GM21619 (cell line): ENCODE measurements around the gene MIB1.
"Not testable (repeated sequence)": the region's sequence is repeated elsewhere in the genome, so short reads cannot be mapped to it uniquely, and the experiment has no call there.

Experiments used
- ATAC-seq: cut with Tn5 transposase; IDR thresholded peaks from one replicate; pipeline ENCODE4 v1.9.1; 2021; ENCODE audit not compliant: unreplicated experiment

Gene MIB1

DNA sequence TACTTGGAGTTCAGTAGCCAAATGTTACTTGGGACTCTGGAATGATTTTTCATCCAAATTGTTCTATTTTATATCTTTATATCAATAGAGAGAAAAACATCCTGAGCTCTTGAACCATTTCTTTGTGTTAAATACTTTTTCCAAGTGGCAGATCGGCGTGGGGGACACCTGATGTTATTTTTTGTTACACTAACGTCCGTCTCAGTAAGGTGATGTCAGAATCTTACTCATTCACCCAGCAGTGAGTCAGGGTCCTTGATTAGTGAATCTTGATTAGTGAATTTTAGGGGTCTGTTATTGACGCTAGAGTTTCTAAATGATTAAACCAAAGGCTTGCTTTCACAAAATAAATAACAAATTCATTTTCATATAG lies 1.7 kb downstream of the MIB1 start:
- ATAC-seq, result no peak

- ATAC-seq, result no peak
Observed at GRCh38 chr18:21743166-21743832, 2.7 kb downstream of the MIB1 start.

DNA sequence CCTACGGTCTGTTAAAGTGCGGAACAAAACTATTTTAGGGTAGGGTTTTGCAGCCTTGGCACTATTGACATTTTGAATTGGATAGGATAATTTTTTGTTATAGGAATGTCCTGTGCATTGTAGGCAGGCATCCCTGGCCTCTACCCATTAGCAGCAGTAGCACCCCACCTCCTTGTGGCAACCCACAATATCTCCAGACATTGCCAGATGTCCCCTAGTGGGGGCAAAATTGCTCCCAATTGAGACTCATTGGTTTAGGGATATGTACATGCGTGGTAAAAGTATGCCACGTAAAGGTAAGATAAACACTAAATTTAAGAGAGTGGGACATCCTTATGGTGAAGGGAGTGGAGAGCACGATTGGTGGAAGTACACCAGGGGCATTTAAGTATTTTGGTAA lies 4.6 kb downstream of the MIB1 start:
- ATAC-seq, result no peak

- ATAC-seq, result no peak
Observed at GRCh38 chr18:21747268-21747667, 6.7 kb downstream of the MIB1 start.

- ATAC-seq, result no peak
Observed at GRCh38 chr18:21747764-21748693, 7.4 kb downstream of the MIB1 start.

GRCh38 chr18:21757833-21758232 lies 17.2 kb downstream of the MIB1 start:
- no peak for ATAC-seq

DNA sequence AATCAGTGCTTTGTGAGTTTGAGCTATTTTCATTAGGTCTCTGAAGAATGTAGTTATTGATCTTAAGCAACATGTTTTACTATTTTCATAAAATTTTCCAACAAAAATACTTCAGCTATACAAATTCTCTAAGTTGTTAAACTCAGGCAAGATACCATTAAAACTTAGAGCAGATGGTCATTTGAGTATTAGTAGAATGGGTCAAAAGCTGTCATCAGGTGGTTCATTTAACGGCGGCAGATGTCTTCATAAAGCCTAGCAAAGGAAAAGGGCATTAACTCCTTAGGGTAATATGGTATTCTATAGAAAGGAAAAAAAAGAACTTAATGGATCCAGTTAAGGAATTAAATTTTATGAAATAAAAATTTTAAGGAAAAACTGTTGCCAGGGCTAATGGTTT lies 19.2 kb downstream of the MIB1 start:
- no peak for ATAC-seq

- no peak for ATAC-seq
Observed at GRCh38 chr18:21760321-21760720, 19.7 kb downstream of the MIB1 start.

GRCh38 chr18:21761471-21762115 lies 21.0 kb downstream of the MIB1 start:
- no peak for ATAC-seq

- no peak for ATAC-seq
Observed at GRCh38 chr18:21762181-21762772, 21.7 kb downstream of the MIB1 start.

- no peak for ATAC-seq
Observed at GRCh38 chr18:21763846-21764646, 23.5 kb downstream of the MIB1 start.

- ATAC-seq, result no peak
Observed at GRCh38 chr18:21769206-21769605, 28.6 kb downstream of the MIB1 start.

GRCh38 chr18:21774722-21775121 lies 34.1 kb downstream of the MIB1 start:
- no peak for ATAC-seq

GRCh38 chr18:21777814-21778213 lies 37.2 kb downstream of the MIB1 start:
- peak; percentile 82 for ATAC-seq

DNA sequence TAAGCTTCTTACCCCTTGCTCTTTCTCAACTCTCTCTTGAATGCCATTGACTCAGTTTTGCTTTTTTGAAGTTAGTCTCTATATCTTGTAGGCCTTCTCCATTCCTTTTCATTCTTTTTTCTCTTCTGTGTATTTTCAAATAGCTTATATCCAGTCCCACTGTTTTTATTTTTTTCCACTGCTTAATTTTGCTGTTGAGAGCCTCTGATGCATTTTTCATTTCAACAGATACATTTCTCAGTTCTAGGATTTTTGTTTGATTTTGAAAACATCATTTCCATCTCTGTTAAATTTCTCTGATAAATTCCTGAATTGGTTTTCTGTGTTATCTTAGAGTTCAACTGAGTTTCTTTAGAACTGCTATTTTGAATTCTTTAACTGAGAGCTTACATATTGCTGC lies 45.9 kb downstream of the MIB1 start:
- no peak for ATAC-seq

GRCh38 chr18:21796089-21796488 lies 55.5 kb downstream of the MIB1 start:
- ATAC-seq, result not testable (repeated sequence)

DNA sequence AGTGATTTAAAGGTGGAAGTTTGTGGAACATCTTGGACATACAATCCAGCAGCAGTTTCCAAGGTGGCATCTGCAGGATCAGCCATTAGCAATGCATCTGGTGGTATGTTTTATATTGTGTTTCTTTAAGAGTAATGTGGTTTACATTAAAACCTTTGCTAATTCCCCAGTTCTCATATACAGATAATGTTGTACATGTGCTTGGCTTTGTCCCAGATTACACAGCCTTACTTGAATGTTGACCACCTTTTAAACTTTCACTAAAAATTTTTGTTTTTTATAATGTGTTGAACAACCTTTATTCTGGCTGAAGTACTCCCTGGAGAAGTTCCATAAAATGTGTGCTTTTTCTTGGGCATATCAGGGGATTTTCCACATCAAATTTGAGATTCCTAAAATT lies 57.5 kb downstream of the MIB1 start:
- ATAC-seq, result no peak

DNA sequence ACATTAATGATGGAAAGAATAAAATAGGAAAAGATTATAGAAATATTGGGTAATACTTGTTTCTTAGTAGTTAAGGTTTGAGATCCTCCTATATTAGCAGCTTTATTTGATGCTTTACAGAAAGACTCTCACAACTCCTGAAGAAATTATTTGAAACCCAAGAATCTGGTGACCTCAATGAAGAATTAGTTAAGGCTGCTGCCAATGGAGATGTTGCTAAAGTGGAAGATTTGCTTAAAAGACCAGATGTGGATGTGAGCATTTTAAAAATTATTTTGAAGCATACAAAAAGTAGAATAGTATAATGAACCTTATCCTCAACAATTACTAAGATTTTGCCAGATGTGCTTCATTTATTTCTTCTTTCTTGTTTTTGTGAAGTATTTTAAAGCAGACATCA lies 59.1 kb downstream of the MIB1 start:
- ATAC-seq, result no peak

- ATAC-seq, result no peak
Observed at GRCh38 chr18:21803495-21803894, 62.9 kb downstream of the MIB1 start.

- no peak for ATAC-seq
Observed at GRCh38 chr18:21805771-21806366, 65.3 kb downstream of the MIB1 start.
